NCI-H524 (cell line): ENCODE data around the gene DLX2.

Source experiments
- DNase-seq, 2 experiments: peaks; one replicate each; lab custom pipeline; 2025; lab: John Stamatoyannopoulos, UW

The DLX2 gene

DNA sequence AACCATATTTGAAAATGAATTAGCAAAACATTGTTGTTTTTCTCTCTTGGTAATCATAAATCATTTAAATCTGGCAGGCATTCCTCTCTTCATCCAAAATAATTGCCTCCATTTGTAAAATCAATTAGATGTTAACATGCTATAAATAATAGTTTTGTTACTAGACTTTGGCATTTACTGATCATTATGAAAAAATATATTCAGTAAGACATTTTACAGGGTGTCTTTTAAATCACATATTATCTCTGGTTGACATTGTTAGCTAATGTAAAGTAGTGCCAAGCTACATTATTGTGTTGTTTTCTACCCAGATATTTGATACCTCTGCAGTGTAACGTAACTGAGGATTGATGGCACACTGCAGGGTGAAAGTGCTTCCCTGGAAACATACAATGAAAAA lies 49.2 kb downstream of the DLX2 start:
- DNase-seq, result no peak

GRCh38 chr2:172052000-172052983 lies 50.4 kb downstream of the DLX2 start:
- DNase-seq, result no peak

DNA sequence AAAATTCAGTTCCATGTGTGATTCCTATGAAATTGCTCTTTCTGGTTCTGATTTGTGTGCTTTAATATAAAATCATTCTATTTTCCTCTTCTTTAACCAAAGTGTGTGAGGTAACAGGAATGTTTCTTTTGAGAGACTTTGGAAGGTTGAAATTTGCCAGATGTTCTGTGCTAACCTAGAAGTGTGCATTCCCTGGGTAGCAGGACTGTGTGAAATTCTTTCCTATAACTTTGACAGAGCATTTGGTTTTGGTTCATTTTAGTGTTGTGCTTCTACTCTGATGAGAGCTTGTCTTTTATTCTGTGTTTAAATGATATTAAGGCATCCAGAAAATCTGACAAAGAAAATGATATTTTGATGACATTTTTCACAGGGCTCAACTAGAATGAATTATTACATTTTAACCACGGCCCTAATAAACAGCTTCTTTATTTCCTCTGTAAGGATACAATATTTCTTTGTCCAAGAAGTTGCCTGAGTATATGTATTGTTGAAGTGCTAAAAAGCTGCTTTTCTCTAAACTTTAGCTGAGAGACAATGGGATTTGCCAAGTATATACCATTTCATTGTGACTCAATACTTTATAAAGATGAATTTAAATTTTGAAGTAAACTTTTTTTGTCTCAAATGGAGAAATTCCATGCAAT lies 52.1 kb downstream of the DLX2 start:
- DNase-seq, result no peak

- no peak for DNase-seq
These were observed 53.1 kb downstream of the DLX2 start for GRCh38 chr2:172049567-172050120.
